Stimulated activated naive CD8-positive, alpha-beta T cell treated with anti-CD3 and anti-CD28 coated beads, Interleukin-15, amount 100 ng/mL, for 72 hours (primary cell): ENCODE measurements around the gene TMEM223.
"Not testable (repeated sequence)": the region's sequence is repeated elsewhere in the genome, so short reads cannot be mapped to it uniquely, and the experiment has no call there.

Source experiments
- ATAC-seq: fragments of 150-1000 bp; cut with Tn5 transposase; 2 replicates; pipeline ENCODE4 v1.10.0; 2021; ENCODE audit warnings: mild to moderate bottlenecking, moderate library complexity
- DNase-seq, 2 donors: peaks; one replicate each; pipeline ENCODE4 v3.0.0; 2021 to 2022
- H3K27ac Mint-ChIP-seq, 2 donors: one replicate each; pipeline ENCODE4 v1.8.0; 2022; ENCODE audit warnings: mild to moderate bottlenecking in 2 of 2, mixed read lengths in 2 of 2, moderate library complexity in 2 of 2
- H3K27me3 Mint-ChIP-seq: one replicate; pipeline ENCODE4 v1.8.0; 2022; ENCODE audit warnings: mixed read lengths
- H3K4me1 Mint-ChIP-seq: one replicate; pipeline ENCODE4 v1.8.0; 2022; ENCODE audit warnings: mild to moderate bottlenecking, mixed read lengths
- H3K4me3 Mint-ChIP-seq, 2 donors: one replicate each; pipeline ENCODE4 v1.8.0; 2022; ENCODE audit warnings: mild to moderate bottlenecking in 2 of 2, mixed read lengths in 2 of 2, moderate library complexity in 1 of 2
- H3K9me3 Mint-ChIP-seq, 2 donors: one replicate each; pipeline ENCODE4 v1.8.0; 2022; ENCODE audit warnings: mixed read lengths in 2 of 2

The TMEM223 gene

GRCh38 chr11:62791501-62792201 is at the start of gene TMEM223:
TMEM223 (minus strand) TSS chr11:62792006; CDS start chr11:62791994, 12 bp downstream.
- peak within 1 kb of the TSS; percentile 88 to 98 for H3K27ac Mint-ChIP-seq
- peaks cover 63% of the 10 kb centered on the region for H3K4me1 Mint-ChIP-seq
- no peaks in the 10 kb centered on the region for H3K27me3 Mint-ChIP-seq
- no peaks in the 10 kb centered on the region for H3K9me3 Mint-ChIP-seq
- peak; percentile 85 for ATAC-seq
- DNase-seq: peak; percentile 84 to 89
- peak within 1 kb of the TSS; percentile 86 to 93 for H3K4me3 Mint-ChIP-seq

- ATAC-seq (peak; percentile 29), DNase-seq (peak; percentile 89 to 92)
- H3K9me3 Mint-ChIP-seq, H3K27me3 Mint-ChIP-seq, H3K27ac Mint-ChIP-seq, H3K4me3 Mint-ChIP-seq: not testable (repeated sequence)
- peaks cover 34% of the 10 kb centered on the region for H3K4me1 Mint-ChIP-seq
Observed at GRCh38 chr11:62840721-62841360, 49.0 kb upstream of the TMEM223 start.

- Mint-ChIP-seq H3K27ac (no peak within 1 kb of the TSS), H3K4me3 (no peak within 1 kb of the TSS), H3K9me3 (no peaks in the 10 kb centered on the region), H3K27me3 (no peaks in the 10 kb centered on the region), H3K4me1 (peaks cover 50% of the 10 kb centered on the region)
- ATAC-seq (peak; percentile 64), DNase-seq (peak; percentile 84 to 92)
Observed at GRCh38 chr11:62839050-62839945, 47.5 kb upstream of the TMEM223 start, which contains the start of gene WDR74. WDR74 (minus strand) TSS chr11:62839590; CDS start chr11:62839570, 20 bp downstream.

DNA sequence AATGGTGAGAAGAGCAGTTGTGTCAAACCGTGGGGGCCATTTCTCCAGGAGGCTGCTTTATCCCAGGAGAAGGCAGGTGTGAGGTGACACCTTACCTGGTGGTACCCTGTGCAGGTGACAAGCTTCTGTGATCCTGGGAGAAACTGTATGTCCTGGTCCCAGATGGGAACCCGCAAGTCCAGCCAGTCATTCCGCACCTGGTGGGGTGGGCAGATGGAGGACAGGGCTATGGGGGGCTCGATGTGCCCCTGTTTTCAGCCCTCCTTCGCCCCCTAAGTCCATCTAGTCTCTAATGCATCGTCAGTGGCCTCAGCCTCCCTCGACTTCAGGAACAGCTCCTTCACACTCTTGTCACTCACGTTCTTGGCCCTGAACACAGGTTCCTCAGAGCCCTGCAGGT is 43.5 kb upstream of the TMEM223 start:
- Mint-ChIP-seq H3K4me1 (peaks cover 79% of the 10 kb centered on the region), H3K4me3 (no peak overlapping the region), H3K9me3 (no peaks in the 10 kb centered on the region), H3K27me3 (no peaks in the 10 kb centered on the region), H3K27ac (peak overlapping the region in 1 of 2 donors; percentile 56)
- no peak for DNase-seq
- ATAC-seq: no peak

- peak; percentile 24 for ATAC-seq
Observed at GRCh38 chr11:62832336-62833234, 40.8 kb upstream of the TMEM223 start, which contains the start of gene TEX54. TEX54 (minus strand) TSS chr11:62832841.

DNA sequence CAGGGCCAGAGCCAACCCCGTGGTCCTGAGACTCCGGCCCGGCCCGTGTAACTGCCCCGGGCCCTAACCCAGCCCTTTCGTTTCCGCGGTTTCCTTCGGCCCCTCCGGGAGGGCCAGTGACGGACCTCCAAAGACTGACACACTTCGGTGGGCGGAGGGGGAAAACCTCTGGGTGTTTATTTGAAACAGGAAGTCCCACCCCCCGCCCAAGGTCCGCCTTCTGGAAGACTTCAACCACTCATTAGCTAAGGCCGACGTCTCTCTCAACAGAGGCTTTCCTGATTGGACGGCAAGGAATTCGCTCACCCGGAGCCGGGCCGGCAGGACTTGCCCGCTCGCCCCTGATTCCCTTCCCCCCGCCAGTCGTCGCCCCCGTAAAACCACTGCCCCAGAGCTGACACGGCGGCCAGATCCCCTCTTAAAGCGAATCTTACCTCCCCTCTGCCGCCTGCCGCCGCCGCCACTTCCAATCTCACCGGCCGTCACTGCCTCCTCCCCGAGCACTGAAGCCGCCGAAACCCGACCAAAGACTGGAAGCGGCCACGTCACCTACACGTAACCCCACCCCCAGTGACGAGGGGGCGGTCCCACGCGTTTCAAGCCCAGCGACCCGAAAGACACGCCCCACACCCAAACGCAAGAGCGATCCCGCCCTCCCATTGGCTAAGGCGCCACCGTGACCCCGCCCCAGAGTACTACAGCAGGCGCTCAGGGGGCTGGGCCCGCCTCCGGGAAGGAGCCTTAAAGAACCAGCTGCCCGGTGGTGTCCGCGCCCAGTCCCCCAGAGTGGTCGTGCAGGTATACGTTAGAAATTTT is 39.9 kb upstream of the TMEM223 start, which contains the start of gene STX5:
STX5 (minus strand) TSS at position 532 of the 816 bp plus-strand sequence. CDS start 808 bp downstream, outside the sequence.
- ATAC-seq (peak; percentile 94), DNase-seq (peak; percentile 99)
- H3K4me1 Mint-ChIP-seq: peaks cover 62% of the 10 kb centered on the region
- no peaks in the 10 kb centered on the region for H3K27me3 Mint-ChIP-seq
- no peaks in the 10 kb centered on the region for H3K9me3 Mint-ChIP-seq
- peak within 1 kb of the TSS; percentile 91 for H3K4me3 Mint-ChIP-seq
- H3K27ac Mint-ChIP-seq: peak within 1 kb of the TSS; percentile 98 to 100

More at GRCh38 chr11:62832336-62833234, 40.8 kb upstream of the TMEM223 start, which contains the start of gene TEX54:
- Mint-ChIP-seq H3K27me3 (no peaks in the 10 kb centered on the region), H3K9me3 (no peaks in the 10 kb centered on the region), H3K4me1 (peaks cover 71% of the 10 kb centered on the region), H3K4me3 (peak within 1 kb of the TSS; percentile 91), H3K27ac (peak within 1 kb of the TSS; percentile 98 to 100)
- DNase-seq: no peak

GRCh38 chr11:62830904-62831519 is 39.2 kb upstream of the TMEM223 start:
- H3K4me1 Mint-ChIP-seq: peaks cover 57% of the 10 kb centered on the region
- peak overlapping the region; percentile 98 to 100 for H3K27ac Mint-ChIP-seq
- H3K9me3 Mint-ChIP-seq: no peaks in the 10 kb centered on the region
- no peak for DNase-seq
- no peaks in the 10 kb centered on the region for H3K27me3 Mint-ChIP-seq
- no peak for ATAC-seq
- H3K4me3 Mint-ChIP-seq: peak overlapping the region; percentile 91

GRCh38 chr11:62828130-62828529 is 36.3 kb upstream of the TMEM223 start:
- H3K4me1 Mint-ChIP-seq: peaks cover 49% of the 10 kb centered on the region
- ATAC-seq, H3K27ac Mint-ChIP-seq, H3K4me3 Mint-ChIP-seq, H3K9me3 Mint-ChIP-seq, DNase-seq, H3K27me3 Mint-ChIP-seq: not testable (repeated sequence)

DNA sequence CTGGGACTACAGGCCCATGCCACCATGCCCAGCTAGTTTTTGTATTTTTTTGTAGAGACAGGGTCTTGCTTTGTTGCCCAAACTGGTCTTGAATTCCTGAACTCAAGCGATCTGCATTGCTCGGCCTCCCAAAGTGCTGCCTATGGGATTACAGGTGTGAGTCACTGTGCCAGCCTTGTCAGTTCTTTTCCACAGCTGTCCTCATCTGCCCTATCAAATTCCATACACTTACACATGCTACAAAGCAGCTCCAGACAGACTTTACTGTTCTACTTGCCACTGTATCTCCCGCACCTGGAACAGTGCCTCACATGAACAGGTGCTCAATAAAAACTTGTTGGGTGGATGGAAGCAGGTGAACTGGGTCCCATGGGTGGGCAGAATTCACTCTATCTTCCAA is 31.9 kb upstream of the TMEM223 start:
- H3K27me3 Mint-ChIP-seq: no peaks in the 10 kb centered on the region
- no peaks in the 10 kb centered on the region for H3K9me3 Mint-ChIP-seq
- H3K27ac Mint-ChIP-seq: peak overlapping the region in 1 of 2 donors; percentile 93
- no peak for DNase-seq
- peaks cover 18% of the 10 kb centered on the region for H3K4me1 Mint-ChIP-seq
- no peak for ATAC-seq
- no peak overlapping the region for H3K4me3 Mint-ChIP-seq

DNA sequence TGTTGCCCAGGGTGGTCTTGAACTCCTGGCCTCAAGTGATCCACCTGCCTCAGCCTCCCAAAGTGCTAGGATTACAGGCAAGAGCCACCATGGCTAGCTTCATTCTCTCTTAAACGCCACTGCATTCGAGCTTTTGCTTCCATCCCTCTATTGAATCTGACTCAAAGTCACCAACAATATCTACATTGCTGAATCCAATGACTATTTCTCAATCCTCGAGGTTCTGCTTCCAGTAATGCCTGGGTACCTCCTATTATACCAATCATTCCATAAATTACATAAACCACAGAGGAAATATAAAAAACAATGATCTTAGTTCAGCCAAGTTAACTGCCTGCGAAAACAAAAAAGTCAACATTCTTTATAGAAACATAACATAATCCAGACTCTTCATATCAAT is 25.3 kb upstream of the TMEM223 start:
- no peak for ATAC-seq
- H3K4me1 Mint-ChIP-seq: no peaks in the 10 kb centered on the region
- DNase-seq: no peak
- H3K9me3 Mint-ChIP-seq: no peaks in the 10 kb centered on the region
- no peak overlapping the region for H3K4me3 Mint-ChIP-seq
- H3K27me3 Mint-ChIP-seq: no peaks in the 10 kb centered on the region
- no peak overlapping the region for H3K27ac Mint-ChIP-seq

DNA sequence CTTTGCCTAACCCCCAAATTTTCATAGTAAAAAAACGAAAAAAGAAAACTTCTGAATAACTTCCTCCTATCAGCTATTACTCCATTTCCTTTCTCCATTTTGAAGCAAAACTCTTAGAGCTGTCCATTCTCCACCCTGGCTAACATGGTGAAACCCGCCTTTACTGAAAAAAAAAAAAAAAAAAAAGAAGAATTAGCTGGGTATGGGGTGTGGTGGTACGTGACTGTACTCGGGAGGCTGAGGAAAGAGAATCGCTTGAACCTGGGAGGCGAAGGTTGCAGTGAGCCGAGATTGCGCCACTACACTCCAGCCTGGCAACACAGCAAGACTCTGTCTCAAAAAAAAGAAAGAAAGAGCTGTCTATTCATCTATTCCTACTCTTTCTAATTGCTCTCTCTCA is 24.8 kb upstream of the TMEM223 start:
- DNase-seq (no peak), ATAC-seq (no peak)
- Mint-ChIP-seq H3K27me3 (no peaks in the 10 kb centered on the region), H3K4me3 (no peak overlapping the region), H3K4me1 (no peaks in the 10 kb centered on the region), H3K27ac (no peak overlapping the region), H3K9me3 (no peaks in the 10 kb centered on the region)

- DNase-seq (no peak), ATAC-seq (no peak)
- Mint-ChIP-seq H3K4me1 (peaks cover 2% of the 10 kb centered on the region), H3K9me3 (no peaks in the 10 kb centered on the region), H3K27me3 (no peaks in the 10 kb centered on the region), H3K27ac (peak overlapping the region; percentile 7 to 31), H3K4me3 (no peak overlapping the region)
Observed at GRCh38 chr11:62811659-62812058, 19.9 kb upstream of the TMEM223 start.

DNA sequence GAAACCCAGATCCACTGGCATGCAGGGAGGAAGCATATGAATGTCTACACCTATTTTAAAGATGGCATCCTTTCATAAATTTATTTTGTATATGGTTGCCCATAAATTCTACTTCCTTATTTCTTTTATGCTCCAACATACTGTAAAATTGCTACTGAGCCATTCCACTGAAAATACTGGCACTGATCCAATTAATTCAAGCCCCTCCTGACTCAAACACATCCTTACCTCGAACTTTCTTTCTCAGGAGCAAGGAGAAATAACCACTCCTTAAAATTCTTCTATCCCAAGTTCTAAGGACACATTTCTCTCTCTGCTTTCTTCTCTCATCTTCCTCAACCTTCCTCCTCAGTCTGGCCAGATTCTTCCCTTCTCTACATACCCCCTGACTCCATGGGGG is 18.9 kb upstream of the TMEM223 start:
- H3K4me1 Mint-ChIP-seq: peaks cover 9% of the 10 kb centered on the region
- DNase-seq (no peak), ATAC-seq (no peak)
- H3K9me3 Mint-ChIP-seq: no peaks in the 10 kb centered on the region
- H3K27ac Mint-ChIP-seq: peak overlapping the region in 1 of 2 donors; percentile 2
- H3K27me3 Mint-ChIP-seq: no peaks in the 10 kb centered on the region
- H3K4me3 Mint-ChIP-seq: no peak overlapping the region
